HG02870 (cell line): ENCODE measurements around the gene DHRS12.
A peak's percentile ranks its signal among the peaks of the same experiment; 100 is the strongest.

Experiments
- ATAC-seq: cut with Tn5 transposase; IDR thresholded peaks from one replicate; pipeline ENCODE4 v1.9.1; 2021; ENCODE audit warnings: mild to moderate bottlenecking, moderate library complexity; ENCODE audit not compliant: unreplicated experiment

The DHRS12 gene

DNA sequence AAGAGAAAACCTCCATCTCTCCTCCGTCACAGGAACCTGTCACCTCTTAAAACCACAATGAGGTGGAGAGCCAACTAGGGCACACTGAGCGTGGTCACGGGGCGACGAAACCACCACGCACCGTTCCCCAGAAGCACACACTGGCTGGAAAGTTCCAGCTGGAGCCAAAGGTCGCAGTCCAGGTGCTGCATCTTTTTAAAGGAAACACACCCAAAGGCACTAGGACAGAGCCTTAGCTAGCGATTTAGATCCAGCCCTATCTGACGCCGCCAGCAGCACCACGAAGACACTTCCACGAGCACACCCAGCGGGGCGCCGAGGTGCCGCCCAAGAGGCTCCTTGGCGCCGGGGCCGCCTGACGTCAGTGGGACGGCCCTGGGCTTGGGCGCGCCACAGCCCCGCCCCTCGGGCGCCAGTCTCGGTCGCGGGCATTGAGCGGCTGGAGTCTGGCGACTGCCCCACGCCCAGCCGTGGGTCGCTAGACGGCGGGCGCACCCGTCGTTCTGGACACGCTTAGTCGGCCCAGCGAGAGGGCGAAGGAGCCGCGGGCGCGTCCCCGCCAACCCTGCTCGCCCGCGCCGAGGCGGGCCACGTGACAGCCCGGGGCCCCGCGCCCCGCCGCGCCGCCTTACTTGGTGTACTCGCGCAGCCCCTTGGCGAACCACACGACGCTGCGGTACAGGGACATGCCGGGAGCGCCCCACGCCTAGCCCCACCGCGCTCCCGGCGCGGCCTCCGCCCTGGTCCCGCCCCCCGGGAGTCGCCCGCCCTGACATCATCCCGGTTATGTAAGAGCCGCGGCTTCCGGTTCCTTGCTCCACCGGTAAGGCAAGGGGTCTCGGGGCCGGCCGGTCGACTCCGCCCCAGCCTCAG is at the start of gene DHRS12:
Gene DHRS12 (minus strand): TSS at position 742 of the 873 bp plus-strand sequence. CDS start 4,504 bp downstream, outside the sequence.
- peak; percentile 85 for ATAC-seq

DNA sequence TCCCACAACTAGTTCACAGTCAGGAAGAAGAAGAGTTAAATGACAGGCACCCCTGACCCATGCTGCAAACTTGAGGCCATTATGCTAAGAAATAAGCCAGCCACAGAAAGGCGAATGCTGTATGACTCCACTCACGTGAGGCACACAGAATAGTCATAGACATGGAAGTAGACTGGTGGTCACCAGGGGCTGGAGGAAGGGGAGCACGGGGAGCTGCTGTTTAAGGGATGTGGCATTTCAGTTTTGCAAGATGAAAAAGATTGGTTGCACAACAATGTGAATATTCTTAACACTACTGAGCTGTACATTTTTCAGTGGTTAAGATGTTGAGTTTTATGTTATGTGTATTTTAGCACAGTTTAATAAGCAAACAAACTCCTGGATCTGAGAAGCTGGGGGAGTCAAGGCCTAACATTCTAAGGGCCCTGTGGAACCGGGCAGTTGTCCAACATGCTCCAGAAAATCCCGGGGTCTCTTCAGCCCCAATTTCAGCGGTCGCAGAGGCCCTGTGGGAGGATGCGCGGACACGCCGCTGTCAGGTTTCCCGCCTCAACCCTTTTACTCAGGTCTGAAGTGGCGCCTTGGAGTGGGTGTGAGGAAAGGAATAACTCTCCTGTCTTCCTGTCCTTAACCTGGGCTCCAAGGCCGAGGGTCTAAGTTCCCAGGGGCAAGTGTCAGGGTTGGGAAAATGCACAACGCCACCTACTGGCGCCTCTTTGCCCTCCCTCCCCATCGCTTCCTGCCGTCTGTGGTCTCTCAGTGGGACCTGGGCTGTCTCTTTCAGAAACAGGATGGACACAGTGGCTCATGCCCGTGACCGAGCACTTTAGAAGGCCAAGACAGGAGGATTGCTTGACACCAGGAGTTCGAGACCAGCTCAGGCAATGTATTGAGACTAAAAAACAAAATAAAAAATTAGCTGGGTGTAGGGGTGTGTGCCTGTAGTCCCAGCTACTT is 45.5 kb upstream of the DHRS12 start:
- no peak for ATAC-seq

- ATAC-seq = no peak
These were observed 44.7 kb upstream of the DHRS12 start for GRCh38 chr13:51848674-51849073.

GRCh38 chr13:51846756-51847155 is 42.8 kb upstream of the DHRS12 start:
- no peak for ATAC-seq

DNA sequence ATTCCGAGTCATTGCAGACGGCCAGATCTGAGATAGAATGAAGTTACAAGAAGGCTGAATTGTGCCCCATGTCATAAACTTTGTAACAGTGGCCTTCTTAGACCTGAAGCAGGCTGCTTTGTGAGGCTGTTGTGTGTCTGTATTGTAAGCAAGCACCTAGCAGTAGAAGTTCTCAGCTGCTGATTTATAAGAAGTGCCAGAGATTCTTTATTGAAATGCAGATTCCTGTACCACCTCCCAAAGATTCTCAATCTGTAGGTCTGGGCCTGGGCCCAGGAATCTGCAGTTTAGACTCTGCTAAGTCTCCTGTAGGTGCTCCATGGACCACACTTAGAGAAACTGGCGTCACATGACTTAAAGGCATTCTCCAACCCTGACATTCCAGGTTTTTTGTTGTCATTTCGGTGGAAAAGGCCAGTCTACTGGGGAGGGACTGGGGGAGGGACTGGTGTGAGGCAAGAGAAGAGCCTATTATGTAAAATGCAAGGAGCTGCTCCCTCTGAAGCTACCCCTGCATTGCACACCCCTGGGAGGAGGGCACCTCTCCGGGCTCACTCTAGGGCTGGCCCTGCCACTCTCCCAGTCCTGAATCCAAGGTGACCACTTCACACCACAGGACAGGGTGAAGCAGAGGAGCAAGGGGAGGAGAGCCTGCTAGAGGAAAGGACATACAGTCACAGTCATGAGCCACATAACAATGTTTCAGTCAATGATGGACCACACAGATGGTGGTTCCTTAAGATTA is 41.8 kb upstream of the DHRS12 start:
- no peak for ATAC-seq

GRCh38 chr13:51844862-51845573 is 41.1 kb upstream of the DHRS12 start, which contains the start of gene TMEM272:
Gene TMEM272 (minus strand): TSS chr13:51845177. CDS start chr13:51838530, 6,647 bp downstream.
- no peak for ATAC-seq

DNA sequence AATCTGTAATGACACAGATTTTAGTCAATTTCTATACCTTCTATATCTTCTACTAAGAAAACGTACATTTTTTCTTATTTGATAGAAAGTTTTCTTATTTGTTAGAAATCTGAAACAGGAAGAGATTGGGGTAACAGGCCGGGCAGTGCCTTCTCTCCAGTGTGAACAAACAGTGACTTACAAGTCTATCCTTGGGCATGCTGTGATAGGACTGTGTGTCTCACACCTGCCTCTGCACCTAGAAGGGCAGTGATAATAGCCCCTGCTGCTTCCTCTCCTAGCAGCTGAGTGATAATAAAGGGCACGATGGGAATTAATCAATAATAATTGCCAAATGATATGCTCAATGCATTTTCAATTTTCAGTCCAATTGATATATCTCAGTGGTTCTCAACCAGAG is 39.6 kb upstream of the DHRS12 start:
- ATAC-seq = no peak

- ATAC-seq = no peak
These were observed 37.8 kb upstream of the DHRS12 start for GRCh38 chr13:51841732-51842131.

DNA sequence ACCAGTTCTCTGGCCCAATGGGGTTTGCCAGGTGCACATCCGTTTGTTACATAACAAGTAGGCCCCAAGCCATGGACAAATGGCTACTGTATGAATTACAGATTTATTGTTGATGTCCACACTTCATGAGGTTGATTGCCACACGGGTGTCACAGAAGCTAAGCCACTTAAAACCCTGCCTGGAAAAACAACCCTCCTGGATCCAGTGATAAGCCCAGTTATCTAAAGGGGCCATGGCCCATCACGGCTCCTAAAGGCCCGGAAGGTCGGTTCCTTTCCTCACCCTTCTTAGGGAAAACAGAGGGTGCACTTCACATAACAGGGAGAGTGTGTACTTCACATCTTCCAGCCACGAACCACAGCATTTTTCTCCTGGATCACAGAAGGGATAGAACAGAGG is 37.0 kb upstream of the DHRS12 start:
- ATAC-seq = no peak

DNA sequence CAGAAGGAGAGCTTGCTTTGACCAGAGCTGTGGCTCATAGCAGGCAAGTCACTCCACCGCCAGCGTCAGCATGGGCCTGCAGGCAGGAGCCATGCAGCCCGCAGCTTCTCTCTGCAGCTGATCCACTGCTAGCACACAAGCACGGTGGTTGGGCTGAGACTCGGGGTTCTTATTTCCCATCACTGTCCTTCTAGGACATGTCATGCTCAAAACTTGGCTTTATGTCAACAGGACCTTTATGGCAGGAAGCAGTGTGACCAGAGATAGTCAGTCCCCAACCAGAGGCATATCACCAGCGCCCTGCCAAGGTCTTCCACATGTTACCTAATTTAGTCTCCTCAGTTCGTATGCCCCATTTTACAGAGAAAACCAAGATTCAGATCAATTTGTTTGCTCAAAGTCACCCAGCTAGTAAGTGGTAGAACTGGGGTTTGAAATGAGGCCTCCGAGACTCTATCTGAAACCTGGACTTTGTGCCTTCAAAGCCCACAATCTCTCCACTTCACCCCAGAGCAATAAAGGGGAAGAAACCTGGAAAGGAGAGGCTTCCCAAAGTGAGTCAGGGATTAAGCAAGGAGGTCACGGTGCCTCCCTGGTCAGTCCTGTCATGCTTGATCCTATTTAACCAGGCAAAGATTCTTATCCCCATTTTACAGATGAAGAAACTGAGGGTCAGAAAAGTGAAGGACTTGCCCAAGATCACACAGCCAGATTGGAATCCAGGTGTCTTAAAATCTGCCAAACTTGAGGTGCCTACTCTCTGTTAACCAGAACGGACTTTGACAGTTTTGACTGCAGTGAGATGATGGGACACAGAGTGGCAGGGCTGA is 36.0 kb upstream of the DHRS12 start:
- ATAC-seq = no peak

- no peak for ATAC-seq
These were observed 34.4 kb upstream of the DHRS12 start for GRCh38 chr13:51838240-51838846.

GRCh38 chr13:51837016-51837415 is 33.1 kb upstream of the DHRS12 start:
- no peak for ATAC-seq

GRCh38 chr13:51834581-51835171 is 30.7 kb upstream of the DHRS12 start:
- no peak for ATAC-seq

GRCh38 chr13:51833980-51834379 is 30.0 kb upstream of the DHRS12 start:
- no peak for ATAC-seq

GRCh38 chr13:51832471-51833152 is 28.6 kb upstream of the DHRS12 start:
- ATAC-seq = peak; percentile 71

DNA sequence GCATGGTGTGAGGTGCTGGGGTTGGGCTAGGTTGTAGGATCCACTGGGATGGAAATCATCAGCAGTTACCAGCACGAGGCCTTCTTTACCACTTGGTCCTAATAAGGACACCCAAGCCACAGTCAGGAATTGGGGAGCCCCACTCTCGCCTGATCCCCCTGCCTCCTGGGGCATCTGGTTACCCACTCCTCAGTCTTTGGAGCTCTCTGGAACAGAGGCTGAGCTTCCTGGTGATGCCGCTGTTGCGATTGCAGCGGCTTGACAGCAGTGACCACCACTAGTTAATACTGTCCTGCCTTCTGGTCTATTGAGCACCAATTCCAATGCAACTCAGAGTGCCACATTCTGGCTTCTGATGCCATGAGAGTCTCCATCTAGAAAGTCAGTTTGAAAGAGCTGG is 27.6 kb upstream of the DHRS12 start:
- ATAC-seq = no peak

DNA sequence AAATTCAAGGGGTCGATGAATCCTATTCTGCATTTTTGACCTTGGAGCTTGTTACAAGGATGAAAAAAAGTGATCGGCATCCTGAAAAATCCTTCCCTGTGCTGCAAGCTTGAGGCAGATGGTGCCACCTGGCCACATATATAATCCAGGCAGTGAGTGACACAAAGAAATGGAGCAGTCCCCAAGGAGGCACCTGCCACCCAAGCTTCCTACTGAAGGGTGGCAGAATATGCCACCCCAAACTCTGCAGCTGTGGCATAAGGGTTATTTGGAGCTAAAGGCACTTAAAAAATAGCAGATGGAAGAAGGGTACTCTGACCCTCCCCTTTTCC is 25.6 kb upstream of the DHRS12 start:
- no peak for ATAC-seq
